Heart left ventricle (tissue), 13 donors: ENCODE measurements around the gene SEMA5B.

Experiments
- POLR2A ChIP-seq, 2 donors: fragments of 450-650 bp; IDR thresholded peaks; one replicate each; pipeline ENCODE4 v1.6.1; 2017; ENCODE audit warnings: antibody characterized with exemption in 2 of 2, mild to moderate bottlenecking in 2 of 2, moderate library complexity in 2 of 2
- TF ChIP-seq, protein P1 (sequence below), 12 donors: fragments of 200-600 bp; sonication (generic) in 4 of 12; IDR thresholded peaks; one replicate each; pipeline versions ENCODE4 v1.5.0 to v1.8.0; 2018 to 2022; ENCODE audit warnings: antibody characterized with exemption in 12 of 12, mild to moderate bottlenecking in 5 of 12
- donor health status: ischemic (EF 13 %, LVEDD 7.1; RV severe dilation, severe dysfunction).
- donor health status: DM: no; HTN: yes; CAD: no.
- donor health status: DM: no; HTN: no; CAD: no.
- donor health status: ischemic (EF 25% LVEDD 6.9; RV normal size, moderate dysfunction).
- donor health status: ischemic (EF 25% LVEDD 5.7; RV mildly dilated, moderate dysfunction).
- donor health status: ischemic (EF 35%, LVEDD 5.7; RV mildly dilated, moderate dysfunction).
- donor health status: nonischemic (EF 11% LVEDD 7.7; RV severe dilation, severe dysfunction).
- donor health status: DM: yes; HTN: yes; CAD: no.
- donor health status: PGD.
- donor health status: ischemic (EF 29% LVEDD 5.4; RV normal size, mild dysfunction).
- donor health status: nonischemic (EF 23%, LVEDD 6.1; RV moderate dilation, normal function).

DNA sequence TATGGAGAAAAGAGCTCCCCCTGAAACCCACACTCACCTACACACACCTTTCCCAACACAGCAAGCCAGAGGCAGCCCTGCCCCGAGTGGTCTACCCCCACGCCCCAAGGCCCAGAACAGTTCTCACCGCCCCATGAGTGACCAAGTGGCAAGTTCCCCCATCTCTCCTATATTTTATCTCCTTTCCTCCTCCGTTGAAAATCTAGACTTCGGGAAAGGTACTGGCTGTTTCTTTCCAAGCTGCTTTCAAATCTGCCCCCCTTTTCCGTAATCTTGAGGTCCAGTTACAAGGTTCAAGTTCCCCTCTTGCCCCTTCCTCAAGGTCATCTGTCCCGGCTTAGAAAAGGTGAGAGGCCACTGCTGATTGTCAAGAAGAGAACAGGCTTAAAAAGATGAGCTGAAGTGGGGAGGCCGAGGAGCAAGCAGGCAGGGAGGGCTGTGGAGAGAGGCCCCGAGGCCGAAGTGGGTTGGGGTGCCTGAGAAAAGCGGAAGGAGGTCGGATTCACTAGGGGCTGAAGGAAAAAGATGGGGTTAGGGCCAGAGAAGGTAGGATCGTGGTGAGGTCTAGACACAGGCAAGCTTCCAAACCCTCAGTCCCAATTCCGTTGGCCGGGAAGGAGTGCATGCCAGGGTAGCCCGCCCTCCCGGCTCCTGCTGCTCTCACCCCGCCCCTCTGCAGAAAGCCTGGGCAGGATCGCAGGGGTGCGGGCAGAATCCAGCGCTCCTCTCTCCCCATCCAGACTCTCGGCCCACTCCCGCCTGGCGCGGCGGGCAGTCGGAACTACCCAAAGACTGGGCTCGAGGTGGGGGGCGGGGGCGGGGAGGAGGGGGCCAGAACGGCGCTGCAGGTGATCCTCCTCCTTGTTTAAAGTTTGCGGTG lies 1.7 kb downstream of the SEMA5B start:
- TF ChIP-seq POLR2A (IDR thresholded peaks at IDR 0.05) = no peak
- TF ChIP-seq, protein P1, sequence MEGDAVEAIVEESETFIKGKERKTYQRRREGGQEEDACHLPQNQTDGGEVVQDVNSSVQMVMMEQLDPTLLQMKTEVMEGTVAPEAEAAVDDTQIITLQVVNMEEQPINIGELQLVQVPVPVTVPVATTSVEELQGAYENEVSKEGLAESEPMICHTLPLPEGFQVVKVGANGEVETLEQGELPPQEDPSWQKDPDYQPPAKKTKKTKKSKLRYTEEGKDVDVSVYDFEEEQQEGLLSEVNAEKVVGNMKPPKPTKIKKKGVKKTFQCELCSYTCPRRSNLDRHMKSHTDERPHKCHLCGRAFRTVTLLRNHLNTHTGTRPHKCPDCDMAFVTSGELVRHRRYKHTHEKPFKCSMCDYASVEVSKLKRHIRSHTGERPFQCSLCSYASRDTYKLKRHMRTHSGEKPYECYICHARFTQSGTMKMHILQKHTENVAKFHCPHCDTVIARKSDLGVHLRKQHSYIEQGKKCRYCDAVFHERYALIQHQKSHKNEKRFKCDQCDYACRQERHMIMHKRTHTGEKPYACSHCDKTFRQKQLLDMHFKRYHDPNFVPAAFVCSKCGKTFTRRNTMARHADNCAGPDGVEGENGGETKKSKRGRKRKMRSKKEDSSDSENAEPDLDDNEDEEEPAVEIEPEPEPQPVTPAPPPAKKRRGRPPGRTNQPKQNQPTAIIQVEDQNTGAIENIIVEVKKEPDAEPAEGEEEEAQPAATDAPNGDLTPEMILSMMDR (IDR thresholded peaks at IDR 0.05) = no peak
